Ishikawa (cell line): ENCODE measurements around the gene PAK5.

Experiments
- CEBPB ChIP-seq: IDR thresholded peaks from 2 replicates; pipeline ENCODE4 v1.6.1; 2012
- CREB1 ChIP-seq: IDR thresholded peaks from 2 replicates; pipeline ENCODE4 v1.6.1; 2012; ENCODE audit warnings: low read depth
- EGR1 ChIP-seq: IDR thresholded peaks from 2 replicates; pipeline ENCODE4 v1.6.1; 2012
- EP300 ChIP-seq: IDR thresholded peaks from 2 replicates; pipeline ENCODE4 v1.6.1; 2012; ENCODE audit warnings: borderline replicate concordance
- FOXM1 ChIP-seq: IDR thresholded peaks from 2 replicates; pipeline ENCODE4 v1.6.1; 2012; ENCODE audit warnings: low read depth, borderline replicate concordance
- NFIC ChIP-seq: IDR thresholded peaks from 2 replicates; pipeline ENCODE4 v1.6.1; 2012
- RAD21 ChIP-seq: IDR thresholded peaks from 2 replicates; pipeline ENCODE4 v1.6.1; 2012; ENCODE audit warnings: low read depth
- REST ChIP-seq: IDR thresholded peaks from 2 replicates; pipeline ENCODE4 v1.6.1; 2012; ENCODE audit warnings: low read depth, mild to moderate bottlenecking
- TAF1 ChIP-seq: IDR thresholded peaks from 2 replicates; pipeline ENCODE4 v1.6.1; 2012; ENCODE audit warnings: low read depth, mild to moderate bottlenecking
- TCF12 ChIP-seq: IDR thresholded peaks from 2 replicates; pipeline ENCODE4 v1.6.1; 2012; ENCODE audit warnings: low read depth
- TEAD4 ChIP-seq: IDR thresholded peaks from 2 replicates; pipeline ENCODE4 v1.6.1; 2012
- YY1 ChIP-seq: IDR thresholded peaks from 2 replicates; pipeline ENCODE4 v1.6.1; 2012; ENCODE audit warnings: low read depth
- ZBTB7A ChIP-seq: IDR thresholded peaks from 2 replicates; pipeline ENCODE4 v1.6.1; 2012; ENCODE audit warnings: low read depth
- TF ChIP-seq, protein P1 (sequence below): IDR thresholded peaks from 2 replicates; pipeline ENCODE4 v1.6.1; 2012
- TF ChIP-seq, protein P2 (sequence below): IDR thresholded peaks from 2 replicates; pipeline ENCODE4 v1.6.1; 2012

Gene PAK5

DNA sequence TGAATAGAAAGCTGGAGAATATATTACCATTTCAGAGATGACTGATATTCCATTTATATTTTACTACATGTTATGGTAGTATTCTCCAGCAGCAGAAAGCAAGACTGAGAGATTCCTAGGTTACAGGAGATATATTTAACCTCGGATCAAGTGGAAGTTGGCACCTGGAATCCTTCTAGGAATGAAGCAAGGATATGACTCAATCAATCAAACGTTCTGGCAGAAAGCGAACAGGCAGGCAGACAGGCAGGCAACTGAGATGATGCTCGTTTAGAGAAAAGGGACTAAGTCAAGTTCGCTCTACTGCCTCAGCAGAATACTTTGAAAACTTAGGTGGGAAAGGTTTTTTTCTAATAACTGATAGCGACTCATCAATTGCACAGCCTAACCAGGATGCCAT is 46.2 kb downstream of the PAK5 start:
- no peak for TF ChIP-seq EP300
- TF ChIP-seq YY1: no peak
- no peak for TF ChIP-seq NFIC
- TF ChIP-seq CREB1: no peak
- no peak for TF ChIP-seq ZBTB7A
- no peak for TF ChIP-seq RAD21
- TF ChIP-seq FOXM1: no peak
- no peak for TF ChIP-seq CEBPB
- no peak for TF ChIP-seq TEAD4
- TF ChIP-seq REST: no peak
- TF ChIP-seq, protein P1, sequence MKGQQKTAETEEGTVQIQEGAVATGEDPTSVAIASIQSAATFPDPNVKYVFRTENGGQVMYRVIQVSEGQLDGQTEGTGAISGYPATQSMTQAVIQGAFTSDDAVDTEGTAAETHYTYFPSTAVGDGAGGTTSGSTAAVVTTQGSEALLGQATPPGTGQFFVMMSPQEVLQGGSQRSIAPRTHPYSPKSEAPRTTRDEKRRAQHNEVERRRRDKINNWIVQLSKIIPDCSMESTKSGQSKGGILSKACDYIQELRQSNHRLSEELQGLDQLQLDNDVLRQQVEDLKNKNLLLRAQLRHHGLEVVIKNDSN: no peak
- TF ChIP-seq TCF12: no peak
- no peak for TF ChIP-seq EGR1

DNA sequence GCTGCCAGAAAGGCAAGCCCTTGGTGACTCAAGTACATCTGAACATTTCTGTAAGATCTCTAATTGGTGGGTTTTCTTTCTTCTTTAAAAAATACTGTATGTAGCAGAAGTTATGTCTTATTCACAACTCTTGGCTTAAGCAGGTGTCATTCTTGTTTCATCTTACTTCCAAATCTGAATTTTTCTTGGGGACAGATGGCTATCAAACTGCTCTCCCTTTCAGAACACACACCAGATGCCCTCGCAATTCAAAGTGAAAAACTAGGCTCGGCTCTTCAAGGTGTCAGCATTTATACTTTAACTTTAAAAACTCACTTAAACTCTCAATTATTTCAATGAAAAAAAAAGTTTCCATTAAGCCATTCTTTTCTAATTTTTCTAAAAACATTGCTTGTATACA is 49.7 kb downstream of the PAK5 start:
- no peak for TF ChIP-seq EGR1
- no peak for TF ChIP-seq REST
- TF ChIP-seq TCF12: no peak

DNA sequence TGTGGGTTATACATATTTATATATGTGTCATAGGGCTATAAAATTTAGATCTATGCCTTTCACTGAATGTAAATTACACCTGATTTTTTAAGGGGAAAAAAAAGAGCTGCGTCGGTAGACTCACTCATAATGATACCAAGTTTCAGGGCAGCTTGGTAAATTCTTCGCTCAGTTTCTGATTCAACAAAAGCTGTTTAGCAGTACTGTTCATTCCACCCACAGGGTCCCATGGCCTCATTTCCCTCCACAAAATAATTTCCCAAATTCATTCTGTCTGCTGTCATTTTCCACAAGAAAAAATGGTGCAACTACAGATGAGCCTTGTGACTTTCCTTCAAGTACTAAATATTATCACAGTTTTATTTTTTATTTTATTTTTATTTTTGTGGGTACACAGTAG is 63.7 kb downstream of the PAK5 start:
- TF ChIP-seq REST: no peak
- TF ChIP-seq TAF1: no peak
- TF ChIP-seq CREB1: no peak
- TF ChIP-seq TCF12: no peak
- TF ChIP-seq EGR1: no peak
- TF ChIP-seq, protein P1: no peak
- TF ChIP-seq NFIC: no peak
- TF ChIP-seq RAD21: no peak

GRCh38 chr20:9769954-9770353 is 68.9 kb downstream of the PAK5 start:
- TF ChIP-seq, protein P1: no peak
- TF ChIP-seq YY1: no peak
- TF ChIP-seq, protein P2, sequence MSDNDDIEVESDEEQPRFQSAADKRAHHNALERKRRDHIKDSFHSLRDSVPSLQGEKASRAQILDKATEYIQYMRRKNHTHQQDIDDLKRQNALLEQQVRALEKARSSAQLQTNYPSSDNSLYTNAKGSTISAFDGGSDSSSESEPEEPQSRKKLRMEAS: no peak
- no peak for TF ChIP-seq EGR1
- TF ChIP-seq FOXM1: no peak
- no peak for TF ChIP-seq NFIC
- no peak for TF ChIP-seq ZBTB7A
- TF ChIP-seq CREB1: no peak
- no peak for TF ChIP-seq TEAD4
- no peak for TF ChIP-seq TCF12

DNA sequence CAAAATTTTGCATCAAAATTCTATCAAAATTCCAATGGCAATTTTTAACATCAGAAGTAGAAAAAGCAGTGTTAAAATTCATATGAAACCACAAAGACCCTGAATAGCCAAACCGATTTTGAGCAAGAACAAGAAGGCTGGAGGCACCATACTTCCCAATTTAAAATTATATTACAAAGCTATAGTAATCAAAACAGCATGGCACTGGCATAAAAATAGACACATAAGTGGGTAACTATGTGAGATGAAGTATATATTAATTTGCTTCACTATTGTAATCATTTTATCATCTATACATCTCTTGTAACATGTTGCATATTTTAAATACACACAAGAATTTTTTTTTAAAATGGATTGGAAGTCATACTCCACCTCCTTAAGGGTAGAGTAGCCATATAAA is 77.4 kb downstream of the PAK5 start:
- no peak for TF ChIP-seq TEAD4
- no peak for TF ChIP-seq RAD21
- no peak for TF ChIP-seq NFIC
- TF ChIP-seq REST: no peak
- TF ChIP-seq CEBPB: no peak
- no peak for TF ChIP-seq YY1
- no peak for TF ChIP-seq EP300
- TF ChIP-seq FOXM1: no peak
- TF ChIP-seq EGR1: no peak
- TF ChIP-seq TAF1: no peak
- TF ChIP-seq, protein P1: no peak
- no peak for TF ChIP-seq CREB1
- no peak for TF ChIP-seq TCF12
- TF ChIP-seq ZBTB7A: no peak
- TF ChIP-seq, protein P2: no peak
